Peyer's patch (tissue), 4 donors: Measurements from ENCODE around the gene CCR2.

ENCODE experiments used
- POLR2A ChIP-seq, 2 donors: fragments of 450-650 bp; IDR thresholded peaks; one replicate each; pipeline ENCODE4 v1.5.1; 2017; ENCODE audit warnings: antibody characterized with exemption in 2 of 2, mild to moderate bottlenecking in 2 of 2, moderate library complexity in 2 of 2
- TF ChIP-seq, protein P1 (sequence below), 6 experiments: fragments of 450-650 bp in 4 of 6; fragments of 200-600 bp in 2 of 6; sonication (generic) in 1 of 6; IDR thresholded peaks; one replicate each; pipeline ENCODE4 v1.5.1; 2017 to 2019; ENCODE audit warnings: antibody characterized with exemption in 6 of 6, mild to moderate bottlenecking in 3 of 6, moderate library complexity in 1 of 6

- TF ChIP-seq, protein P1, sequence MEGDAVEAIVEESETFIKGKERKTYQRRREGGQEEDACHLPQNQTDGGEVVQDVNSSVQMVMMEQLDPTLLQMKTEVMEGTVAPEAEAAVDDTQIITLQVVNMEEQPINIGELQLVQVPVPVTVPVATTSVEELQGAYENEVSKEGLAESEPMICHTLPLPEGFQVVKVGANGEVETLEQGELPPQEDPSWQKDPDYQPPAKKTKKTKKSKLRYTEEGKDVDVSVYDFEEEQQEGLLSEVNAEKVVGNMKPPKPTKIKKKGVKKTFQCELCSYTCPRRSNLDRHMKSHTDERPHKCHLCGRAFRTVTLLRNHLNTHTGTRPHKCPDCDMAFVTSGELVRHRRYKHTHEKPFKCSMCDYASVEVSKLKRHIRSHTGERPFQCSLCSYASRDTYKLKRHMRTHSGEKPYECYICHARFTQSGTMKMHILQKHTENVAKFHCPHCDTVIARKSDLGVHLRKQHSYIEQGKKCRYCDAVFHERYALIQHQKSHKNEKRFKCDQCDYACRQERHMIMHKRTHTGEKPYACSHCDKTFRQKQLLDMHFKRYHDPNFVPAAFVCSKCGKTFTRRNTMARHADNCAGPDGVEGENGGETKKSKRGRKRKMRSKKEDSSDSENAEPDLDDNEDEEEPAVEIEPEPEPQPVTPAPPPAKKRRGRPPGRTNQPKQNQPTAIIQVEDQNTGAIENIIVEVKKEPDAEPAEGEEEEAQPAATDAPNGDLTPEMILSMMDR (IDR thresholded peaks at IDR 0.05) = no peak
- no peak for TF ChIP-seq POLR2A (IDR thresholded peaks at IDR 0.05)
Measured at GRCh38 chr3:46354478-46354877, 567 bp downstream of the CCR2 start.
